Measurements from ENCODE around the gene TEDC1.

Gene TEDC1

GRCh38 chr14:105484997-105485393 lies 6.1 kb upstream of the TEDC1 start:
- no peak for DNase-seq (ENCODE audit: low read depth in 2 of 2)

- DNase-seq (ENCODE audit: low read depth in 2 of 2) = no peak
Observed at GRCh38 chr14:105485739-105486162, 5.3 kb upstream of the TEDC1 start.

GRCh38 chr14:105486163-105486973 lies 4.7 kb upstream of the TEDC1 start, which contains the start of gene CRIP1:
Gene CRIP1 (plus strand): TSS chr14:105486886. CDS start chr14:105487260, 374 bp downstream.
- DNase-seq (ENCODE audit: low read depth in 2 of 2) = no peak

- DNase-seq (ENCODE audit: low read depth in 2 of 2) = no peak
Observed at GRCh38 chr14:105486974-105487448, 4.0 kb upstream of the TEDC1 start.

GRCh38 chr14:105487449-105487985 lies 3.5 kb upstream of the TEDC1 start:
- no peak for DNase-seq (ENCODE audit: low read depth in 2 of 2)

- no peak for DNase-seq (ENCODE audit: low read depth in 2 of 2)
Observed at GRCh38 chr14:105487986-105488777, 2.9 kb upstream of the TEDC1 start.

GRCh38 chr14:105488781-105489541 lies 2.1 kb upstream of the TEDC1 start:
- no peak for DNase-seq (ENCODE audit: low read depth in 2 of 2)

- peak; percentile 61 to 64 for DNase-seq (ENCODE audit: low read depth in 2 of 2)
Observed at GRCh38 chr14:105489542-105490266, 1.3 kb upstream of the TEDC1 start.

GRCh38 chr14:105490267-105490571 lies 827 bp upstream of the TEDC1 start:
- DNase-seq (ENCODE audit: low read depth in 2 of 2) = no peak

GRCh38 chr14:105491366-105491973 lies 424 bp downstream of the TEDC1 start:
- DNase-seq (ENCODE audit: low read depth in 2 of 2) = peak; percentile 61 to 89

- no peak for DNase-seq (ENCODE audit: low read depth in 2 of 2)
Observed at GRCh38 chr14:105492031-105492970, 1.3 kb downstream of the TEDC1 start.

- no peak for DNase-seq (ENCODE audit: low read depth in 2 of 2)
Observed at GRCh38 chr14:105492971-105493871, 2.2 kb downstream of the TEDC1 start.

GRCh38 chr14:105493921-105494605 lies 3.0 kb downstream of the TEDC1 start:
- no peak for DNase-seq (ENCODE audit: low read depth in 2 of 2)

- no peak for DNase-seq (ENCODE audit: low read depth in 2 of 2)
Observed at GRCh38 chr14:105494606-105494929, 3.5 kb downstream of the TEDC1 start.

GRCh38 chr14:105495101-105495989 lies 4.3 kb downstream of the TEDC1 start:
- DNase-seq (ENCODE audit: low read depth in 2 of 2) = no peak

- no peak for DNase-seq (ENCODE audit: low read depth in 2 of 2)
Observed at GRCh38 chr14:105495990-105496830, 5.2 kb downstream of the TEDC1 start.

Data from stimulated activated CD4-positive, alpha-beta T cell treated with anti-CD3 and anti-CD28 coated beads, Interleukin-1b, Interleukin-23, amount 100 ng/mL, for 1 hour (primary cell).